OCI-LY1 (cell line): ENCODE data around the gene MXD4.

Source experiments
- EZH2 ChIP-seq: fragments of 200-600 bp; sonication (generic), shearing (Covaris generic); IDR thresholded peaks from 2 replicates; pipeline ENCODE4 v1.8.0; 2017; ENCODE audit warnings: borderline replicate concordance, mixed run types, mild to moderate bottlenecking, antibody characterized with exemption, low read length, moderate library complexity, mixed read lengths
- TF ChIP-seq, protein P1 (sequence below): fragments of 200-600 bp; sonication (generic), shearing (Covaris generic); IDR thresholded peaks from 2 replicates; pipeline ENCODE4 v1.5.1; 2017; ENCODE audit warnings: mild to moderate bottlenecking, antibody characterized with exemption, low read length, moderate library complexity, mixed read lengths

DNA sequence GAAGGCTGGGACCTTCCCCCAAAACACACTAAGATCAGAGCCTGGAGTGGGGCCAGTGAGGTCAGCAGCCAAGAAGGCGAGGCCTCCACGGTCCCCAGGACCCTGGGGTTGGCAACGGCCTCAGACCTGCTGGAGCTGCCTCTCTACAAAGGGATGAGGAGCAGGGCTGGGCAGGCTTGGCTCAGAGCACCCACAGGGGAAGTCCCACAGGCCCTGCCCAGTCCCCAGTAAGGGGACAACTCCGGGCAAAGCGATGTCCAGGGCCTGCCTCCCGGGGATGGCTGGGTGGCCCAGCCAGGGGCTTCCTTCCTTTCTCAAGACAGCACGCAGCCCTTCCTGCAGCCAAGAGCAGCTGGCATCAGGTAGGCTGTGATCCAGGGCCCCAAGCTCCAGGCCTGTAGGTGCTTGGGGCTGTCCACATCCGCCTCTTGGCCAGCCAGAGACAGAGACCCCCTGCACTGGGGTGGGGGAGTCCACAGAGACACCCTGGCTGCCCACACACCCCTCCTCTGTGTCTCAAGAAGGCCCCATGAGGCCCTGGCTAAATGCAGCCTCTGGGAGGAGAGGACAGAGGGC is 5.7 kb downstream of the MXD4 start:
- TF ChIP-seq, protein P1, sequence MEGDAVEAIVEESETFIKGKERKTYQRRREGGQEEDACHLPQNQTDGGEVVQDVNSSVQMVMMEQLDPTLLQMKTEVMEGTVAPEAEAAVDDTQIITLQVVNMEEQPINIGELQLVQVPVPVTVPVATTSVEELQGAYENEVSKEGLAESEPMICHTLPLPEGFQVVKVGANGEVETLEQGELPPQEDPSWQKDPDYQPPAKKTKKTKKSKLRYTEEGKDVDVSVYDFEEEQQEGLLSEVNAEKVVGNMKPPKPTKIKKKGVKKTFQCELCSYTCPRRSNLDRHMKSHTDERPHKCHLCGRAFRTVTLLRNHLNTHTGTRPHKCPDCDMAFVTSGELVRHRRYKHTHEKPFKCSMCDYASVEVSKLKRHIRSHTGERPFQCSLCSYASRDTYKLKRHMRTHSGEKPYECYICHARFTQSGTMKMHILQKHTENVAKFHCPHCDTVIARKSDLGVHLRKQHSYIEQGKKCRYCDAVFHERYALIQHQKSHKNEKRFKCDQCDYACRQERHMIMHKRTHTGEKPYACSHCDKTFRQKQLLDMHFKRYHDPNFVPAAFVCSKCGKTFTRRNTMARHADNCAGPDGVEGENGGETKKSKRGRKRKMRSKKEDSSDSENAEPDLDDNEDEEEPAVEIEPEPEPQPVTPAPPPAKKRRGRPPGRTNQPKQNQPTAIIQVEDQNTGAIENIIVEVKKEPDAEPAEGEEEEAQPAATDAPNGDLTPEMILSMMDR: no peak
- no peak for TF ChIP-seq EZH2
